ENCODE measurements around the gene LYST.

- TF ChIP-seq TAF1 (IDR thresholded peaks at IDR 0.05; ENCODE audit: borderline replicate concordance, insufficient read depth, low read length) (no peak), SIN3A (IDR thresholded peaks at IDR 0.05; ENCODE audit: borderline replicate concordance, insufficient read depth, low read length) (no peak)
Measured at GRCh38 chr1:235907897-235908240, 41.2 kb upstream of the LYST start.

All from PFSK-1 (cell line).